CD1c-positive myeloid dendritic cell (primary cell): ENCODE measurements around the gene FAM170B.
A peak's percentile ranks its signal among the peaks of the same experiment; 100 is the strongest.

Experiments used
- DNase-seq: peaks from one replicate; pipeline ENCODE4 v3.0.0-alpha.2; 2016; ENCODE audit errors: extremely low spot score

The FAM170B gene

DNA sequence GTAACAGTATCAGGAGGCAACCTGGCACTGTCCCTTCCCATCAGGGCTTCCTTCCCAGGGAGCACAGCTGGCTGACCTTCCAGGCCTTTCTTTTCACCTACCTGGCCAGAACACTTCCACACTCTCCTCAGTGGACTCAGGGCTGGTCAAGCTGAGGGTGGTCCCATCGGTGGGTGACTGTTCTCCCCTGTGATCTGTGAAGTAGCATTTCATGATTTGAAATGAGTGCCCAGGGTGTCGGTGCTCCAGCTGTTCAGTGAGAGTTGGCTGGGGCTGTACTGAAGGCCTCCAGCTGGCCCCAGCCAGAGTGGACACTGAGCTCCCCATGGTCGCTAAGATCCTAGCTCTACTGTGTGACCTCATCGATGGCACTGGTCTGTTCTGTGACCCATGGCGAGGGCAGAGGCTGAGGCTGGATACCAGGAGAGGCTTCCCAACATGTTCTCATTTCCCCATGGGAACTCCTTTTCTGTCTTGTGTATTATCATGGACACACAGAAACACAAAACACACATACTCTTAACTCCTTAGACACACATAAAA, at the start of gene FAM170B:
TSS of gene FAM170B (minus strand) at position 316 of the 543 bp plus-strand sequence. CDS start at position 213, 103 bp downstream.
- no peak for DNase-seq

- no peak for DNase-seq
Observed at GRCh38 chr10:49182776-49183175, 49.0 kb upstream of the FAM170B start.

DNA sequence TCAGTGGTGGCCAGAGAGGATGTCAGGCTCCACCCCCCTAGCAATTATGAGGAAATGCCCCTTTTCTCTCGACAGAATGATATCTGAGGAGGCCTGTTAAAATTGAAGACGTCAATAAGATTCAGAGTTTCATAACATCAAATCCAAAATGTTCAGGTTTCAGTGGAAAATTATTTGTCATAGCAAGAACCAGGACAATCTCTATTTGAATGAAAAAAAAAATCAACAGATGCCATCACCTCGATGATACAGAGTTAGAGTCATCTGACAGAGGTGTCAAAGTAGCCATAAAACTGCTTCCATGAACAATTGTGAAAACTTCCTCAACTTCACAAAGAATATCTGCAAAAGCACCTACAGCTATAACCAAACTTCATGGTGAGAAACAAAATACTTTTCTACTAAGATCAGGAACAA, 46.6 kb upstream of the FAM170B start:
- peak; percentile 62 for DNase-seq

DNA sequence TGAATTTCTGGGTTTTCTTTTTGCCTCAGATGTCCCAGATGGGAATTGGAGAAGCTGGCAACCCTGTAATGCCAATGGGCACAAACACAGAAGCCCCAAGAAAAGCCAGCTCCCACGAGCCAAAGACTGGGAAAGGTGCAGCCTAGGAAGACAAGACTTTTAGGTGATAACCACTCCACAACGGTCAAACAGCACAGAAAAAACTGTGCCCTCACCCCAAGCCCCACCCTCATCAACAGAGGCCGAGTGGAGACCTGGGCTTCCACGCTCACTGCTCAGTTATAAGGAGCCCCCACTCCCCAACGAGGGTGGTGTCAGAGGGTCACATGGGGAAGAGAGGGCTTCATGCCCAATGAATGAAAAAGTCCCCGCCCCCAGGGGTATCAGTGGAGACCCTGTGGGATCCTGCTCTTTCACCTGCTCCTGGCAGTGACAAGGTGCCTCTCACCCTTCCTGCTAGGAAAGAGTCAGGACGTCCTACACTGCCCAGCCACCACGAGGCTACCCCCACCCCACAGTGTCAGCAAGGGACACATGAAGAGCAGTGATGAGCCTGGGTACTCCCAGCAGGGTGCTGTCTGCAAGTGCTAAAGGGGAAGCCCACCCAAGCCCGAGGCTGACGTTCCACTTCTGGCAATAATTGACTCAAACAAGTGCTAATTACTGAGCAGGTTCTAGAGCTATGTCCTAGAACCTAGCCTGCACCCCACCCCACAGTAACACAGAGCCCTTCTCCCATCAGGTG, 46.0 kb upstream of the FAM170B start:
- DNase-seq = no peak

GRCh38 chr10:49178489-49179471, 45.0 kb upstream of the FAM170B start:
- DNase-seq = peak; percentile 52

- peak; percentile 95 for DNase-seq
Observed at GRCh38 chr10:49177391-49178355, 43.9 kb upstream of the FAM170B start.

DNA sequence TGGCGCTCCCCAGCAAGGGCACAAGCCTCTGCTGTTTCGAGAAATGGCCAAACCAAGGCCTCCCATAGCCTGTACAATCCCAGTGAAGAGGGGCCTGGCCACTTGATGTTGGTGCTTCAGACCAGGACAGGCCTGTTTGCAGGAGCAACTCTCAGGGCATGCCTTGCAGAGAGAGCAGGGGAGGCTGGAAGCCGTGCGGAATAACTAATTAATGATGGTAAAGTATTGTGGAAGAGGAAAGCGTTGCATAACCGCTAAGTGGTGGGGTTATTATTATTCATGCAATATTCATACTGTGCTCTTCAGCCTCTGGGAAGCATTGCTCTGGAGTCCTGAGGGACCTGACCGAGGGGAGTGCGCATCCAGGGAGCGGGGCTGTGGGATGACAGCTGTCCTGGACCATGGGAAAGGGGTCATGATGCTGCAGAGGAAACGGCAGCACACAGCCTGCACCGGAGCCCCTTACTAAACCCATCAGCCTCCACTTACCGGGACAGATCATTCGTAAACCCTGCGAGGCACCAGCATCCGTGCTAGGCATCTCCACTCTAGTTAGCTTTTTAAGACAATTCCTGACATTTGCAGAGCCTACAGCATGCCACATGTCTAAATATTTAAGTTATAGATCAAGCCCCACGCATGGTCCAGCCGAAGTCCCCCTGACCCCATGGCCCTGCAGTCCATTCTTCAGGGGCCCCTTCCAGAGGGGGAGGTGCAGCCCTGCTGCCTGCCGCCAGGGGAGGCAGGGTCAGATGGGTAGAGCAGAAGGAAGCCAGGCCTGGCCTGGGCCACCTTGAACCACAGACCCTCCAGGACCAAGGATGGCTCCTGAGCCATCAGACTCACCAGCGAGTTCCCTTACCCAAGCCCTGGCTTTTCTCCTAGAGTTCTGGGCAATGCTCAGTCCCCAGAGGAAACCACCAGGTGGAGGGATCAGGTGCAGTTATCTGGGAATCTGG, 42.8 kb upstream of the FAM170B start:
- DNase-seq = no peak

- DNase-seq = peak; percentile 53
Observed at GRCh38 chr10:49175587-49176309, 41.9 kb upstream of the FAM170B start.

DNA sequence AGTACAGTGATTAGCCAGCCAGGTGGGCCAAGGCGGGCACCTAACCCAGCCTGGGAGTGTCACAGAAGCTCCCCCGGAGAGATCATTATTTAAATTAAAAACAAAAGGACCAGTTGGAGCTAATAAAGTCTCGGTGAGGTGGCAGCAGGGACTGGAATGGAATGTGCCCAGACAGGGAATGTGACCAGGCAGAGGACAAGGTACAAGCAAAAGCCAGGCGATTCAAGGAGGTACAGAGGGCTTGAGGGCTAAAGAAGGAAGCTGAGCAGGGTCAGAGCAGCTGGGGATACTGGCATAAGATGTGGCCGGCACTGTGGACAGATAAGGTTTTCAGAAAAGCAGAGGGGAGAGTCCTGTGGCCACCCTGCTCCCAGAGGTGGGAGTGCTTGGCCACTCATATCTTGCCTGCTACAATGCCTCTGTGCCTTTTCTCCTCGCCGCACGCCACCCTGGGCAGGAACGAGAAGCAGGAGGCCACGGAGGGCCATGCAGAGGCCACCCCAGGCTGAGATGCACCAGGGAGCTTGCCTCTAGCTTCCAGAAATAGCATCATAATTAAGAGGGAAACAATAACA, 41.2 kb upstream of the FAM170B start:
- no peak for DNase-seq

- peak; percentile 20 for DNase-seq
Observed at GRCh38 chr10:49174261-49174925, 40.6 kb upstream of the FAM170B start.

DNA sequence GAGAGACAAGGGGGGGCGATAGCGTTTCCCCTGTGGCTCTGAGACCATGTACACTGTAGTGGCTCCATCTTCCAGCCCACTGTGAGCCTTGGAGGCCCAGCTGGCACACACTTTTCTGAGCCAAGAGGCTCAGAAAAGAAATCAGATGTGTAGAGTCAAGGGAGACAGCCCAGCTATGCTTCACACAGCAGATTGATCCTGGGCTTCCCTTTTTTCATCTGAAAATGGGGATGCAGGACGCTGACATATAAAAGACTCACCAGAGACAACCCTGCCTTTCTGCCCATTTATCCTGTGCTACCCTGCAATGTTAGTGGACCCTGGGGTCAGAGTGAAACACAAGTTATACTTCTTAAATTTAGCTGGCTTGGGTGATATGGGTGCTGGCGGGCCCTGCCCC, 40.0 kb upstream of the FAM170B start:
- DNase-seq = peak; percentile 66

- no peak for DNase-seq
Observed at GRCh38 chr10:49173201-49173772, 39.5 kb upstream of the FAM170B start.

DNA sequence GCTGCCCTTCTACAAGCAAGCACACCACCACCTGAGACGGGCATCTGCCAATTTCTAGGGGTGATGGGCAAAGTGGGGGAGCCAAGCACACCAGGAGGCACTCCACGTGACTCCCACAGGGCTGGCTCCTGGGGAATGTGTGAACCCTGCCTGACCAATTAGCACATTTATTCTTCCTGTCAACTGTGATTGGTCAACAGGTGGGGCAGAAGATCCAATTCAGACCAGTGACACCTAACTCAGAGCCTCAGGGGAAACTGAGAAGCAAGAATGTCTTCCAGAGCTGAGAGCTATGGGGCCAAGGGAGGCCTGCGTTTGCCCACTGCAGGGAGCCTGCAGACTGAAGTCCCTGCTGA, 38.9 kb upstream of the FAM170B start:
- no peak for DNase-seq

DNA sequence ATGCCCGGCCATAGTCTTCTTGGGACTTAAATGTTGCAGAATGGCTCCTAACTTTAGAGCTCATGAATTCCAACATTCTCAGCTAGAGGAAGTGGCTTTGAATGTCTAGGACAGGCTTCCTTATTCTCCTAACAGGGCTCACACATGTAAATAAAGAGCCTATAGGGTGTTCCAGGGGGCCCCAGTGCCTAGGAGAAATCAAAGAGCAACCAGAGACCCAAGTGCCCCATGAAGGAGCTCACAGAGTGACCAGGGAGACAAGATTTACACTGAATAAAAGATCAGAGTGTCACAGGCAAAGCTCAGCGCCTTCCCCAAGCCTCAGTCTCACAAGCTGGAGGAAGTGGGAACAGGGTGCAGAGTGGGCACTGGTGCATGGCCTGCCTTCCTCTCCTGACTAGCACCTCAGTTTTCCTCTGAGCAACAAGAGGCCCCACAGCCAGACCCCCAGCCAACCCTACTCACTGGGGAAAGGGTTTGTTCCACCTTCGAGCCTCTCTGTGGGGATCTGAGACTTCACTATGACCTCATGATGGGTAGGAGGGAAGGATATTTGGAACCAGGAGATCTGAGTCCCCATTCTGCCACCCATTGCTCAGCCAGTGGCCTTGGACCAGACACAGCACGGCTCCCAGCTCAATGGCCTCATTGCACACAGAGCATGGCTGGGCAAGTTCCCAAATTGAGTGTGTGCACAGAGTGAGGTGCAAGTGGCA, 38.4 kb upstream of the FAM170B start:
- DNase-seq = peak; percentile 56

DNA sequence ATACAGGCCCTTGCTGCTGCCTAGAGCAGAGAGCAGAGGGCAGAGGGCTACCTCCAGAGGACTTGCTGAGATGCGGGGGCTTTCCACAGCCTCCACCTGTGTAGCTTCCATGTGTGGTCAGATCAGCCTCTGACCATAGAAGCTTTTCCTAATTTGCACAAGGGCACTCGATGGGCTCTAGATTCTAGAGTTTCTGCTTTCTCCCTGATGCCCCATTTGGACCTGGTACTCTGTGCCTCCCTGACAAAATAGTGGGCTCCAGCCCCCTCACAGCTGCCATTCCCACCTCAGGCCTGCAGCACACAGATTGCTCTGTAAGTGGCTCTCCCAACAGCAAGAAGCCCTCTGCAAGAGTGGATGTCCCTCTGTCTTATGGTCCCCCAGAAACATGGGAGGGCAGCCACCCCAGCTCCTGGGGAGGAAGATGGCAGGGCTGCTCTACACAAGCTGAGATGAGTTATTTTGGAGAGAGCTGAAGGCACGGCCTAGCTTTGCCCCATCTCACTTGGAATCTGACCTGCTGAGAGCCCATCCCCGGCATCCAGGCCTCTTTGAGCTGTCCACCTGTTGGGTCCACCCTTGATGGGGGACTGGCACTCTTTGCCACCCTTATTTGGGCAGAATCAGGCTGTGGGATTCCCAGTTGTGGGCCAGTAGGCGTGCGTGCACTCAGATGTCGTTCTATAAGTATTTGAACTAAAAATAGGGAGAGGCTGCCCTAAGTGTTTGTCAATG, 37.7 kb upstream of the FAM170B start:
- no peak for DNase-seq

DNA sequence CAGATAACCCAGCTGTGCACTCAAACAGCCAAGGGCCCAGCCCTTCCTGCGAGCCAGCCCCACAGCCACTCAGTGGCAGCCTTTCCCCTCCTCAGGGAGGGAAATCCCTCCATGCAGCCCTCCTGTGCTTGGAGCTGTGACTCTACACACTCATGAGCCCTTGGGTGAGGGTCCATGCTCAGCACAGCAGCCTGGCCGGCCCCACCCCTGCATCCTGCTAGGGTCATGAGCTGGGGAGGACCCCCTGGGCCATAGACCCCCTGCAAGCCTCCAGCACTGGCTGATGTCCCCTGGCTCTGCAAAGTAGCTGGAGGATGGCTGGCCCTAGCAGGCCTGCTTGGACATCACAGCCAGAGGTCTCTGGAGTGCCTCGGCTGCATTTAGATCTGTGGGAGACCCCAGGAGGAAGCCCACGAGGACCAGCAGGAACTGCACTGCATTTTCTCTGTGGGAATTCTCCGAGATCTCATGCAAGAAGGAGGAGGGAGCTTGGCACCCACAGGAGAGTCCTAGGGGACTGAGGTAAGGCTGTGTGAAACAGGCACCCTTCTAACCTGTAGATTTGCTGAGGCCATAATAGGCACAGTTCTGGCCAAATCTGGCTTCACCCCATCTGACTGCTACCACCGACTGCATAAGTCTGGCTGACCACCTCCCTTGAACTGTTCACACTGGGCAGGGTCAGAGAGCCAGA, 37.0 kb upstream of the FAM170B start:
- no peak for DNase-seq
